Activated T-cell treated with anti-CD3 and anti-CD28 coated beads, Interleukin-2, amount 50 U/mL, for 24 hours (primary cell): Measurements from ENCODE around the gene TMEM181.
"Not testable (repeated sequence)": the region's sequence is repeated elsewhere in the genome, so short reads cannot be mapped to it uniquely, and the experiment has no call there.

ENCODE experiments used
- DNase-seq: peaks from one replicate; pipeline ENCODE4 v3.0.0-alpha.2; 2020
- H3K27ac Mint-ChIP-seq: 2 replicates; pipeline ENCODE4 v1.8.0; 2020; ENCODE audit warnings: mild to moderate bottlenecking, mixed read lengths
- H3K27me3 Mint-ChIP-seq: 2 replicates; pipeline ENCODE4 v1.8.0; 2020; ENCODE audit warnings: mixed read lengths
- H3K36me3 Mint-ChIP-seq: 2 replicates; pipeline ENCODE4 v1.8.0; 2020; ENCODE audit warnings: low read depth, mixed read lengths
- H3K4me1 Mint-ChIP-seq: 2 replicates; pipeline ENCODE4 v1.8.0; 2020; ENCODE audit warnings: low read depth, mixed read lengths
- H3K4me3 Mint-ChIP-seq: 2 replicates; pipeline ENCODE4 v1.8.0; 2020; ENCODE audit warnings: mild to moderate bottlenecking, moderate library complexity, mixed read lengths
- H3K9me3 Mint-ChIP-seq: 2 replicates; pipeline ENCODE4 v1.8.0; 2020; ENCODE audit warnings: mixed read lengths

Gene TMEM181

GRCh38 chr6:158559895-158560835 lies at the start of gene TMEM181:
Gene TMEM181, plus strand, starts transcription at chr6:158560091. Its CDS starts 134 bp downstream, at chr6:158560225.
- DNase-seq, result peak; percentile 91
- Mint-ChIP-seq H3K4me1 (peaks cover 48% of the 10 kb centered on the region), H3K27ac (peak within 1 kb of the TSS; percentile 94), H3K27me3 (no peaks in the 10 kb centered on the region), H3K9me3 (no peaks in the 10 kb centered on the region), H3K36me3 (peaks cover 35% of the 10 kb centered on the region), H3K4me3 (peak within 1 kb of the TSS; percentile 96)

- H3K36me3 Mint-ChIP-seq, result no peaks in the 10 kb centered on the region
- peaks cover 24% of the 10 kb centered on the region for H3K4me1 Mint-ChIP-seq
- no peak overlapping the region for H3K27ac Mint-ChIP-seq
- H3K27me3 Mint-ChIP-seq, result peaks cover 15% of the 10 kb centered on the region
- H3K4me3 Mint-ChIP-seq, result no peak overlapping the region
- H3K9me3 Mint-ChIP-seq, result no peaks in the 10 kb centered on the region
- DNase-seq, result no peak
Measured at GRCh38 chr6:158512809-158513208, 47.1 kb upstream of the TMEM181 start.

GRCh38 chr6:158514176-158514575 lies 45.7 kb upstream of the TMEM181 start:
- Mint-ChIP-seq H3K9me3 (no peaks in the 10 kb centered on the region), H3K27ac (no peak overlapping the region), H3K4me1 (peaks cover 35% of the 10 kb centered on the region), H3K4me3 (no peak overlapping the region), H3K27me3 (peaks cover 22% of the 10 kb centered on the region), H3K36me3 (no peaks in the 10 kb centered on the region)
- DNase-seq, result no peak

- H3K4me3 Mint-ChIP-seq, result no peak overlapping the region
Measured at GRCh38 chr6:158514991-158515390, 44.9 kb upstream of the TMEM181 start.

GRCh38 chr6:158516098-158516497 lies 43.8 kb upstream of the TMEM181 start:
- Mint-ChIP-seq H3K27ac (no peak overlapping the region), H3K9me3 (no peaks in the 10 kb centered on the region), H3K36me3 (no peaks in the 10 kb centered on the region), H3K27me3 (peaks cover 29% of the 10 kb centered on the region), H3K4me1 (peaks cover 35% of the 10 kb centered on the region), H3K4me3 (no peak overlapping the region)
- no peak for DNase-seq

More at GRCh38 chr6:158514991-158515390, 44.9 kb upstream of the TMEM181 start:
- Mint-ChIP-seq H3K27ac (no peak overlapping the region), H3K4me1 (peaks cover 35% of the 10 kb centered on the region), H3K27me3 (peaks cover 29% of the 10 kb centered on the region), H3K9me3 (no peaks in the 10 kb centered on the region), H3K36me3 (no peaks in the 10 kb centered on the region)
- DNase-seq, result no peak

- H3K4me1 Mint-ChIP-seq, result peaks cover 35% of the 10 kb centered on the region
- H3K4me3 Mint-ChIP-seq, result no peak overlapping the region
- no peaks in the 10 kb centered on the region for H3K36me3 Mint-ChIP-seq
- H3K27ac Mint-ChIP-seq, result no peak overlapping the region
- DNase-seq, result no peak
- H3K27me3 Mint-ChIP-seq, result peaks cover 32% of the 10 kb centered on the region
- H3K9me3 Mint-ChIP-seq, result no peaks in the 10 kb centered on the region
Measured at GRCh38 chr6:158517038-158517437, 42.9 kb upstream of the TMEM181 start.

GRCh38 chr6:158517581-158517980 lies 42.3 kb upstream of the TMEM181 start:
- no peak overlapping the region for H3K4me3 Mint-ChIP-seq
- no peaks in the 10 kb centered on the region for H3K36me3 Mint-ChIP-seq
- no peak overlapping the region for H3K27ac Mint-ChIP-seq
- H3K9me3 Mint-ChIP-seq, result no peaks in the 10 kb centered on the region
- no peak for DNase-seq
- H3K4me1 Mint-ChIP-seq, result peaks cover 35% of the 10 kb centered on the region
- H3K27me3 Mint-ChIP-seq, result peaks cover 34% of the 10 kb centered on the region

GRCh38 chr6:158518191-158519127 lies 41.4 kb upstream of the TMEM181 start:
- H3K36me3 Mint-ChIP-seq, result no peaks in the 10 kb centered on the region
- peak overlapping the region; percentile 80 for H3K27ac Mint-ChIP-seq
- peaks cover 38% of the 10 kb centered on the region for H3K27me3 Mint-ChIP-seq
- H3K4me3 Mint-ChIP-seq, result peak overlapping the region; percentile 80
- no peaks in the 10 kb centered on the region for H3K9me3 Mint-ChIP-seq
- peaks cover 35% of the 10 kb centered on the region for H3K4me1 Mint-ChIP-seq
- peak; percentile 66 for DNase-seq

GRCh38 chr6:158519300-158519699 lies 40.6 kb upstream of the TMEM181 start:
- Mint-ChIP-seq H3K4me1 (peaks cover 29% of the 10 kb centered on the region), H3K27me3 (peaks cover 47% of the 10 kb centered on the region), H3K27ac (no peak overlapping the region), H3K9me3 (no peaks in the 10 kb centered on the region), H3K36me3 (no peaks in the 10 kb centered on the region), H3K4me3 (no peak overlapping the region)
- no peak for DNase-seq

- no peaks in the 10 kb centered on the region for H3K36me3 Mint-ChIP-seq
- H3K4me3 Mint-ChIP-seq, result no peak overlapping the region
- peaks cover 51% of the 10 kb centered on the region for H3K27me3 Mint-ChIP-seq
- peaks cover 25% of the 10 kb centered on the region for H3K4me1 Mint-ChIP-seq
- no peak overlapping the region for H3K27ac Mint-ChIP-seq
- H3K9me3 Mint-ChIP-seq, result no peaks in the 10 kb centered on the region
- no peak for DNase-seq
Measured at GRCh38 chr6:158519761-158520160, 40.1 kb upstream of the TMEM181 start.

- not testable (repeated sequence) for DNase-seq, H3K9me3 Mint-ChIP-seq, H3K27ac Mint-ChIP-seq, H3K36me3 Mint-ChIP-seq, H3K4me3 Mint-ChIP-seq
- Mint-ChIP-seq H3K4me1 (peaks cover 18% of the 10 kb centered on the region), H3K27me3 (peaks cover 59% of the 10 kb centered on the region)
Measured at GRCh38 chr6:158520975-158521374, 38.9 kb upstream of the TMEM181 start.

GRCh38 chr6:158521759-158522158 lies 38.1 kb upstream of the TMEM181 start:
- Mint-ChIP-seq H3K4me3 (no peak overlapping the region), H3K36me3 (no peaks in the 10 kb centered on the region), H3K27ac (no peak overlapping the region), H3K27me3 (peaks cover 63% of the 10 kb centered on the region), H3K4me1 (peaks cover 15% of the 10 kb centered on the region), H3K9me3 (no peaks in the 10 kb centered on the region)
- DNase-seq, result no peak

- Mint-ChIP-seq H3K4me3 (no peak overlapping the region), H3K27ac (no peak overlapping the region), H3K9me3 (peaks cover 3% of the 10 kb centered on the region), H3K4me1 (peaks cover 13% of the 10 kb centered on the region), H3K36me3 (no peaks in the 10 kb centered on the region), H3K27me3 (peaks cover 65% of the 10 kb centered on the region)
- no peak for DNase-seq
Measured at GRCh38 chr6:158522616-158523015, 37.3 kb upstream of the TMEM181 start.

GRCh38 chr6:158524311-158524710 lies 35.6 kb upstream of the TMEM181 start:
- no peak for DNase-seq
- Mint-ChIP-seq H3K36me3 (no peaks in the 10 kb centered on the region), H3K27ac (no peak overlapping the region), H3K4me3 (no peak overlapping the region), H3K4me1 (no peaks in the 10 kb centered on the region), H3K9me3 (peaks cover 8% of the 10 kb centered on the region), H3K27me3 (peaks cover 67% of the 10 kb centered on the region)
